Measurements from ENCODE around the gene SDHB.

Gene SDHB

GRCh38 chr1:17043676-17044075, 10.2 kb downstream of the SDHB start:
- DNase-seq, result no peak

- DNase-seq, result no peak
Observed at GRCh38 chr1:17040135-17040534, 13.7 kb downstream of the SDHB start.

GRCh38 chr1:17039522-17039921, 14.3 kb downstream of the SDHB start:
- DNase-seq, result no peak

- no peak for DNase-seq
Observed at GRCh38 chr1:17033481-17033880, 20.4 kb downstream of the SDHB start.

GRCh38 chr1:17032741-17033140, 21.1 kb downstream of the SDHB start:
- no peak for DNase-seq

- DNase-seq, result no peak
Observed at GRCh38 chr1:17031436-17031835, 22.4 kb downstream of the SDHB start.

GRCh38 chr1:17030206-17030605, 23.6 kb downstream of the SDHB start:
- no peak for DNase-seq

- DNase-seq, result no peak
Observed at GRCh38 chr1:17028662-17029188, 25.1 kb downstream of the SDHB start.

- no peak for DNase-seq
Observed at GRCh38 chr1:17027900-17028299, 25.9 kb downstream of the SDHB start.

- DNase-seq, result no peak
Observed at GRCh38 chr1:17027403-17027802, 26.4 kb downstream of the SDHB start.

GRCh38 chr1:17024721-17025120, 29.1 kb downstream of the SDHB start:
- no peak for DNase-seq

GRCh38 chr1:17023573-17023972, 30.3 kb downstream of the SDHB start:
- DNase-seq, result no peak

GRCh38 chr1:17023102-17023501, 30.7 kb downstream of the SDHB start:
- DNase-seq, result no peak

- DNase-seq, result no peak
Observed at GRCh38 chr1:17021896-17022295, 31.9 kb downstream of the SDHB start.

GRCh38 chr1:17020502-17020901, 33.3 kb downstream of the SDHB start:
- no peak for DNase-seq

- DNase-seq, result no peak
Observed at GRCh38 chr1:17018849-17019248, 35.0 kb downstream of the SDHB start.

- no peak for DNase-seq
Observed at GRCh38 chr1:17017435-17017834, 36.4 kb downstream of the SDHB start.

GRCh38 chr1:17016317-17016661, 37.5 kb downstream of the SDHB start:
- no peak for DNase-seq

- DNase-seq, result no peak
Observed at GRCh38 chr1:17014671-17015567, 38.9 kb downstream of the SDHB start.

- no peak for DNase-seq
Observed at GRCh38 chr1:17013491-17014320, 40.1 kb downstream of the SDHB start.

GRCh38 chr1:17012775-17013490, 40.9 kb downstream of the SDHB start:
- no peak for DNase-seq

- peak; percentile 78 for DNase-seq
Observed at GRCh38 chr1:17011439-17012307, 42.2 kb downstream of the SDHB start, which contains the start of gene ATP13A2. ATP13A2 (minus strand) TSS chr1:17011928; CDS start chr1:17011738, 190 bp downstream.
